PC-9 (cell line): ENCODE measurements around the gene APCDD1.

Experiments used
- EZH2 ChIP-seq: fragments of 200-600 bp; sonication (generic); IDR thresholded peaks from 2 replicates; pipeline ENCODE4 v1.8.0; 2017; ENCODE audit warnings: antibody characterized with exemption, low read depth
- TF ChIP-seq, protein P1 (sequence below): fragments of 200-600 bp; sonication (generic); conservative IDR thresholded peaks from 2 replicates; pipeline ENCODE4 v1.6.1; 2017; ENCODE audit warnings: mixed run types, antibody characterized with exemption, mild to moderate bottlenecking, moderate library complexity

DNA sequence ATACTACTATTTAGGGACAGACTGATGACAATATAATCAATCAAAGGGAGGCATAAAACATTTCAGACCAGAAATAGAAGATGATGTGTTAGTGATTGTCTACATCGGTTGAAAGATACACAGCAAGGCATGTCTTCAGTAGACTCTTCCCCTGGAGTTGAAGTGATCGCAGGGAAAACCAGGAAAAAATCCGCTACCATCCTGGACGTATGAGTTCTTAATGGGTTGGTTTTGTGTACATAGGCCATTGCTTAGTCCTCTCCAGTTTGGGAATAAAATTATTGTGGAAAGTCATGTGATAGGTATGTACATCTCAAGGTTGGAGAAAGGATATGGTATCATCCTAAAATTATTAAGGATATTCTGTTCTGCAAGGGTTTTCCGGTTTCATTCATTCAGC, 4.3 kb downstream of the APCDD1 start:
- TF ChIP-seq, protein P1, sequence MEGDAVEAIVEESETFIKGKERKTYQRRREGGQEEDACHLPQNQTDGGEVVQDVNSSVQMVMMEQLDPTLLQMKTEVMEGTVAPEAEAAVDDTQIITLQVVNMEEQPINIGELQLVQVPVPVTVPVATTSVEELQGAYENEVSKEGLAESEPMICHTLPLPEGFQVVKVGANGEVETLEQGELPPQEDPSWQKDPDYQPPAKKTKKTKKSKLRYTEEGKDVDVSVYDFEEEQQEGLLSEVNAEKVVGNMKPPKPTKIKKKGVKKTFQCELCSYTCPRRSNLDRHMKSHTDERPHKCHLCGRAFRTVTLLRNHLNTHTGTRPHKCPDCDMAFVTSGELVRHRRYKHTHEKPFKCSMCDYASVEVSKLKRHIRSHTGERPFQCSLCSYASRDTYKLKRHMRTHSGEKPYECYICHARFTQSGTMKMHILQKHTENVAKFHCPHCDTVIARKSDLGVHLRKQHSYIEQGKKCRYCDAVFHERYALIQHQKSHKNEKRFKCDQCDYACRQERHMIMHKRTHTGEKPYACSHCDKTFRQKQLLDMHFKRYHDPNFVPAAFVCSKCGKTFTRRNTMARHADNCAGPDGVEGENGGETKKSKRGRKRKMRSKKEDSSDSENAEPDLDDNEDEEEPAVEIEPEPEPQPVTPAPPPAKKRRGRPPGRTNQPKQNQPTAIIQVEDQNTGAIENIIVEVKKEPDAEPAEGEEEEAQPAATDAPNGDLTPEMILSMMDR: no peak
- TF ChIP-seq EZH2: no peak
